Stimulated activated CD8-positive, alpha-beta memory T cell treated with anti-CD3 and anti-CD28 coated beads, Interleukin-12 subunit alpha, Interleukin-12 subunit beta, amount 100 ng/mL, for 24 hours (primary cell): ENCODE results near the gene FADS3.

Experiments
- DNase-seq: peaks from one replicate; pipeline ENCODE4 v3.0.0-alpha.2; 2020; ENCODE audit errors: extremely low read depth

FADS3 gene

GRCh38 chr11:61880031-61880430, 11.3 kb downstream of the FADS3 start:
- DNase-seq: no peak

- DNase-seq: no peak
Measured at GRCh38 chr11:61879152-61879551, 12.2 kb downstream of the FADS3 start.

DNA sequence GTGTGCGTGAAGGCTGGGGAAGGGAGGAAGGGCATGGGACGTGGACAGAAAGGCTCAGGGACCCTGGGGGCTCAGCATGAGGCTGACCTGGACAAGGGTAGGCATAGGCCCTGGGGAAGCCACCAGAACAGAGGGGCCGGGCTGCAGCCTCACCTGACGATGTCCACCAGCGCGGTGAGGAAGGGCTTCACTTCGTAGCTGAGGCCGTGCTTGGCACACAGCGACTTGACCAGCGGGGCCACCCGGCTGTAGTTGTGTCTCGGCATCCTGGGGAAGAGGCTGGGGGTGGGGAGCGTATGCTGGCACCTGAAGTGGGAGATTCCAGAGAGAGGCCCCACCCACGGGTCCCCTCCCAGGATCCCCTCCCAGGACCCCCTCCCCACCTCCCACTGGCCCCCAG, 15.6 kb downstream of the FADS3 start:
- DNase-seq: no peak

DNA sequence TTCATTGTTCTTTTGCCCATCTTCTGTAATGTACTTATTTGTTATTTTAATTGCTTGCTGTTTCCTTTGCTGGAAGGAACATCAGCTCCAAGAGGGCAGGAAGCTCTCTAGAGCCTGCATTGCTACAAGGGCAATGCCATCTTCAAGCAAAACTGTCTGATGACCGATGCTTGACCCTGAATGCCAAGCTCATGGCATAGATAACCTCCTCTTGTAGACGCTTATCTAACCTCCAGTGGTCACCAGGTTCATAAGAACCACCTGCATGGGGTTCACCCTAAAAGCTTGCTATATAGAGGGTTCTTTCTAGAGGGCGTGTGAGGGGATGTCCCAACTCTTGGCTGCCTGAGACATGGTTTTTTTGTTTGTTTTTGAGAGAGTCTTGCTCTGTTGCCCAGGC, 16.5 kb downstream of the FADS3 start:
- no peak for DNase-seq

- no peak for DNase-seq
Measured at GRCh38 chr11:61874377-61874809, 17.0 kb downstream of the FADS3 start.

GRCh38 chr11:61873588-61874376, 17.6 kb downstream of the FADS3 start:
- no peak for DNase-seq

DNA sequence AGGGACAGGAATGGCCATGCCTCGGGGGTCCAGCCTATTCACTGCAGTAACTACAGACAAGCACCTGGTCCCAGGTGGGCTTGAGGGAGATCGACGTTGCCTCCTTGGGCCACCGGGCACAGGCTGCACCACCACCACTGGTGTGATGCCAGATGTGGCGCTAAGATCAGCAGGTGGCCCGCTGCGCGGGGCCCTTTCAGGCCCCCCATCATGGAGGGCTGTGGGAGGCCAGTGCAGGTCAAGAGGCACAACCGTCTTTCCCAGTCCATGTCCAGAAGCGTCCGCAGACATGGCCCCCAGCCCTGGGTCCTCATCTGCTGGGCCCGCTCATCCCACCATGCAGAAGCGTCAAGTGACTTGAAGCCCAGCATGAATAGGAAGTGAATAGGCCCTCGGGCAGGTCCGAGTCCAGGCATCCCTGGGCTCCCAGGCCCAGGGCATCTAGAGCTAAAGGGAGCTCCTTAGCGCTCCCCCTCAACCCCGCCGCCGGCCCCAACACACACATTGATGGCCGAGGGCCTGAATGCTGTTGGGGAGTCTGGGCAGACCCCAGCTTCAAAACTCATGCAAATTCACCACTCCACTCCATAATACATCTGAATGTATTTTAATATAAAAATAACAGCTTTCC, 18.3 kb downstream of the FADS3 start:
- no peak for DNase-seq

- DNase-seq: peak; percentile 17
Measured at GRCh38 chr11:61871158-61871597, 20.2 kb downstream of the FADS3 start.

DNA sequence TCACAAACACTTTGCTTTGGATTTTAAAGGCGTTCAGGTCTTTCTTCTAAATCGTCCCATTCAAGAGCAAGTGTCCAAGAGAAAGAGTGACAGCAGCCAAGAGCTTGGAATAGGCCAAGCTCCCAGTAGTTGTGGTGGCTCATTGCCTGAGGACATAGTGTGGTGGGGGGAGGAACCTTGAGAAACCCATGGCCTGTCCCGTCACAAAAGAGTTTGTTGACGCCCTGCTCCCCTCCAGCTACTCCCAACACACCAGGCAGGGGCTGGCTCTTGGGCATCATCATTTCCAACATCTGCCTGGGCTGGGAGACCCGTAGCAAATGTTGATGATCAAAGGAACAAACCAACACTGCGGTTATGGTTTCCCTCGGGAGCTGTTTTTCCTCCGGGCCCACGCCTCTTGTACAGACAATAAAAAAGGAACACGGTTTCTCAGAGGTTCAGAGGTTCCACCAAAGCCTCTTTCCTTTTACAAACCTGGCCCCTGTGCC, 20.8 kb downstream of the FADS3 start:
- DNase-seq: no peak

DNA sequence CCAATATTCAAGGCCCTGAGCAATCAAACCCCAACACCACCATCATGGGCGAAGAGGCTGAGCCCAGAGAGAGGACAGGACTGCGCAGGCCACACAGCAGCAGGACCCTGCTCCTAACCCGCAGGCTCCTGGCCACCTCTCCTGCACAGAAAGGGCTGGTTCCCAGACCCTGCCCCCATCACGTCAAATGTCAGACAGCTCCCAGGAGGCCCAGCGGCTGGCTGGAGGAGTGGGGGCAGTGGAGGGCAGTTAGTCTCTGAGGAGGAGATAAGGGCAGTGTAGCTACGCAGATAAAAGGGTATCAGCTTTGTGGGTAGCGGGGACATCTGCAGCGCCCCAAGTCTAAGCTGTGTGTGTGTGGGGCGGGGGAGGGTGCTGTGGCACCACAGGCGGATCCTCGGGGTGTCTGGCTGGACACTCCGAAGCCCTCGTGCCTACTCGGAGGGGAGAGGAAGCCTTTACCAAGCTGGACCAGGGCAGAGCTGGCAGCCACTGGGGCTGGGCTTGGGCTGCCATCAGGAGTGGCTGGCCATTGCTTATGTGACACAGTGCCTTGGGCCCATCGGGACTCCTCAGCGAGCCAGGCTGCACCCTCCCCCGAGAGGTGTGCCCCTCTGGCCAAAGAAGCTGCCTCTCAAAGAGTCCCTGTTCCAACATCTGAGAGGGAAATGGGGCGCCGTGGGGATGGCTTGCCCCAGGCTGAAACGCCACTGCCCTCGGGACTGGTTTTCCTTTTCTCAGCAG, 21.5 kb downstream of the FADS3 start:
- no peak for DNase-seq

- no peak for DNase-seq
Measured at GRCh38 chr11:61869429-61869707, 22.0 kb downstream of the FADS3 start.

DNA sequence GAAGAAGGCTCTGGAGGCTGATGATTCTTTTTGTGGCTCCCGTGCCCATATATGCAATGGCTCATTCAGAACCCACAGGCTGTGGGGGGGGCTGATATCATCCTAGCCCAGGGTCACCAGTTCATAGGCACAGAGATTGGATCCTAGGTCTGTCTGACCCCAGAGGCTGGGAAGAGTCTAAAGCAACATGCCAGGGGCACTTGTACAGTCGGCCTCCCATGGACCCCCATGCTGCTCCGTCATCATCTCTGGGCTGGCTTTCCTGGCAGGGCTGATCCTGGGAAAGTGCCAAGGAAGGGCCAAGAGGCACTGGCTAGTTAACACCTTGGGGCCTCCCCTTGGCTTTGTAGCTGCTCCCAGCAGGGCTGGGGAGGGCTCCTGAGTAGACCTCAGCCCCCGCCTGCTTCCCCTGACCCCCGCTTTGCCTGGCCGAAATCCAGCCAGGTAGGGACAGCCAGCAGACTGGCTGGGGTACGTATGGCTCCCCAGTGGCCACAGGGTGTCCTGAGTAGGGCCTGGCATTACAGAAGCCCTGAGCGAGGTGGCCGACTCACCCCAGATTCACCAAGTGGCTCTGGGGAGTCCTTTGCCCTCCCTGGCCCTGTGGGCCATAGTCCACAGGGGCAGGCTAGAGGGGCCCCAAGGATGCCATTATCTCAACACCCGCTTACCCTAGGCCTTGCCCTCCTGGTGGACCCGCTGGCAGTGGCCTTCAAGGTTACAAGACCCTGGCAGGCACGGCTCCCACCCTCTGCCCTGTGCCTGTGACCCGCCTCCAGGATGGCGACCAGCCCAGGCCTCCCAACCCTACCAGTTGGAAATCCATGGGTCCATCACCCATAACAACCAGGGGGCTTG, 22.5 kb downstream of the FADS3 start:
- no peak for DNase-seq

DNA sequence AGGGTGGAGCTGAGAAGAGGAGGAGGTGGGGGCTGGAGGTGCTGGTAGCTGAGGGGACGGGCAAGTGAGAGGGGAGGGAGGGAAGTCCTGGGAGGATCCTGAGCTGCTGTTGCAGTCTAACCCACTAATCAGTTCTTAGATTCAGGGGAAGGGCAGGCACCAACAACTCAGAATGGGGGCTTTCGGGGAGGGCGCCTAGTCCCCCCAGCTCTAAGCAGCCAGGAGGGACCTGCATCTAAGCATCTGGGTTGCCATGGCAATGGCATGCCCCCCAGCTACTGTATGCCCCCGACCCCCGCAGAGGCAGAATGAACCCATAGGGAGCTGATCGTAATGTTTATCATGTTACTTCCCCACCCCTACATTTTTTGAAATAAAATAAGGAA, 24.4 kb downstream of the FADS3 start:
- no peak for DNase-seq

DNA sequence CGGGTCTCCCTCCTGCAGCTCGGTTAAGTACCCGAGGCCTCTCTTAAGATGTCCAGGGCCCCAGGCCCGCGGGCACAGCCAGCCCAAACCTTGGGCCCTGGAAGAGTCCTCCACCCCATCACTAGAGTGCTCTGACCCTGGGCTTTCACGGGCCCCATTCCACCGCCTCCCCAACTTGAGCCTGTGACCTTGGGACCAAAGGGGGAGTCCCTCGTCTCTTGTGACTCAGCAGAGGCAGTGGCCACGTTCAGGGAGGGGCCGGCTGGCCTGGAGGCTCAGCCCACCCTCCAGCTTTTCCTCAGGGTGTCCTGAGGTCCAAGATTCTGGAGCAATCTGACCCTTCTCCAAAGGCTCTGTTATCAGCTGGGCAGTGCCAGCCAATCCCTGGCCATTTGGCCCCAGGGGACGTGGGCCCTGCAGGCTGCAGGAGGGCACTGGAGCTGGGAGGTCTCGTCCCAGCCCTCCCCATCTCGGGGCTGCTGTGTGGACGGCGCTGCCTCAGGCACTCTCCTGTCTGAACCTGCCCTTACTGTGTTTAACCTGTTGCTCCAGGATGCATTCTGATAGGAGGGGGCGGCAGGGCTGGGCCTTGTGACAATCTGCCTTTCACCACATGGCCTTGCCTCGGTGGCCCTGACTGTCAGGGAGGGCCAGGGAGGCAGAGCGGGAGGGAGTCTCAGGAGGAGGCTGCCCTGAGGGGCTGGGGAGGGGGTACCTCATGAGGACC, 25.0 kb downstream of the FADS3 start:
- no peak for DNase-seq

- no peak for DNase-seq
Measured at GRCh38 chr11:61864814-61865775, 26.2 kb downstream of the FADS3 start.

- DNase-seq: no peak
Measured at GRCh38 chr11:61863548-61864081, 27.7 kb downstream of the FADS3 start.

GRCh38 chr11:61862714-61863547, 28.4 kb downstream of the FADS3 start:
- no peak for DNase-seq

DNA sequence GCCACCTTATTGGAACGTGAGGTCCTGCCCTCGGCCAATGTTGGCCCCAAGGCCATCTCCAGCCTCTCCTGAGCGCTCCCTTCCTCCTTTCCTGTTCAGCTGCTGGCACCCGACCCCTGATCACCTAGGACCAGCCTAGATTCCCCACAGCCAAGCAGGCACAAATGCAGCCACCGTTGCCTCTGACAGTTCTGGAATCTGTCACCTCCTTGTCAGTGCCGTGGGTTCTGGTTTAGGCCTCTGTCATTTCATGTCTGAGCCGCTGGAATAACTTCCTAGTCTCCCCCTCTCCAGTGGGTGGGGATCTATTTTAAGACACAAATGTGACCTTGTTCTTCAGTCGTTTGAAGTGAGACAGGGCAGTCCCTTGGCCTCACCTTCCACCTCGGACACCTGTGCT, 29.7 kb downstream of the FADS3 start:
- no peak for DNase-seq
